Stimulated activated CD4-positive, alpha-beta T cell treated with anti-CD3 and anti-CD28 coated beads, Interleukin-12 subunit alpha, Interleukin-12 subunit beta, amount 100 ng/mL, for 24 hours (primary cell): ENCODE measurements around the gene SDK2.
"Not testable (repeated sequence)": the region's sequence is repeated elsewhere in the genome, so short reads cannot be mapped to it uniquely, and the experiment has no call there.

Source experiments
- DNase-seq, 2 experiments: peaks; one replicate each; pipeline ENCODE4 v3.0.0-alpha.2; 2020; ENCODE audit warnings: low read depth in 2 of 2

Gene SDK2

GRCh38 chr17:73343168-73343634 is 301.0 kb downstream of the SDK2 start:
- no peak for DNase-seq

- no peak for DNase-seq
These were observed 301.6 kb downstream of the SDK2 start for GRCh38 chr17:73342541-73343167.

- no peak for DNase-seq
These were observed 302.2 kb downstream of the SDK2 start for GRCh38 chr17:73342050-73342522.

- no peak for DNase-seq
These were observed 302.7 kb downstream of the SDK2 start for GRCh38 chr17:73341350-73342049.

- no peak for DNase-seq
These were observed 304.1 kb downstream of the SDK2 start for GRCh38 chr17:73340093-73340596.

- DNase-seq = no peak
These were observed 305.6 kb downstream of the SDK2 start for GRCh38 chr17:73338566-73339197.

- DNase-seq = no peak
These were observed 306.2 kb downstream of the SDK2 start for GRCh38 chr17:73338050-73338521.

GRCh38 chr17:73337330-73337710 is 306.9 kb downstream of the SDK2 start:
- DNase-seq = no peak

- DNase-seq = no peak
These were observed 307.6 kb downstream of the SDK2 start for GRCh38 chr17:73336408-73337329.

- no peak for DNase-seq
These were observed 308.4 kb downstream of the SDK2 start for GRCh38 chr17:73335591-73336407.

- no peak for DNase-seq
These were observed 309.3 kb downstream of the SDK2 start for GRCh38 chr17:73334771-73335513.

DNA sequence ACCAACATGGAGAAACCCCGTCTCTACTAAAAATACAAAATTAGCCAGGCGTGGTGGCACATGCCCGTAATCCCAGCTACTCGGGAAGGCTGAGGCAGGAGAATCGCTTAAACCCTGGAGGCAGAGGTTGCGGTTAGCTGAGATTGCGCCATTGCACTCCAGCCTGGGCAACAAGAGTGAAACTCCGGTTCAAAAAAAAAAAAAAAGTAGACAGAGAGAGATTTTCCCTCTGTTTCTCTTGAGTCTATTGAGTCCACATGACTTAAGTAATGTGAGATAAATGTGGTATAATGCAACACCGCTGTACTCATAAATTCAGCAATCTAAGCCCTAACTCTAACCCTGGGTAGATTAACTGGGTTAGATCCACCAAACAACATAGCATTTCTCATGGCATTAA is 310.8 kb downstream of the SDK2 start:
- not testable (repeated sequence) for DNase-seq

GRCh38 chr17:73331060-73331459 is 313.2 kb downstream of the SDK2 start:
- no peak for DNase-seq

DNA sequence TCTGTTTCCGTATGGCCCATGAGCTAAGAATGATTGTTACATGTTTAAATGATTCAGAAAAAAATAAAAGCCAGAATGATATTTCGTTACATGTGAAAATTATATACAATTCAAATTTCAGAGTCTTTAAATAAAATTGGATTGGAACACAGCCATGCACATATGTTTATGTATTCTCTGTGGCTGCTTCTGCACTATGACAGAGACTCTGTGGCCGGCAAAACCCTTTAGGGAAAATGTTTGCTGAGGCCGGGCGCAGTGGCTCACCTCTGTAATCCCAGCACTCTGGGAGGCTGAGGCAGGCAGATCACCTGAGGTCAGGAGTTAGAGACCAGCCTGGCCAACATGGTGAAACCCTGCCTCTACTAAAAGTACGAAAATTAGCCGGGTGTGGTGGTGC is 316.6 kb downstream of the SDK2 start:
- DNase-seq = no peak

DNA sequence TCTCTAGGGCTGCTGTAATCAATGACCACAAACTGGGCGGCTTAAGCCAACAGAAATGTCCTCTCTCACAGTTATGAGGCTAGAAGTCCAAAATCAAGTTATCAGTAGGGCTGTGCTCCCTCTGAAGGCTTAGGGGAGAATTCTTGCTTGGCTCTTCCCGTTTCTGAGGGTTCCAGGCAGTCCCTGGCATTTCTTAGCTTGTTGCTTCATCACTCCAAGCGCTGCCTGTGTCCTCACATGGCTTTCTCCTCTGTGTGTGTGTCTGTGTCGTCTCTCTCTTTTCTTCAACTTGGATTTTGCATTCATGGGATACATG is 318.8 kb downstream of the SDK2 start:
- no peak for DNase-seq

GRCh38 chr17:73324711-73325526 is 319.3 kb downstream of the SDK2 start:
- no peak for DNase-seq

DNA sequence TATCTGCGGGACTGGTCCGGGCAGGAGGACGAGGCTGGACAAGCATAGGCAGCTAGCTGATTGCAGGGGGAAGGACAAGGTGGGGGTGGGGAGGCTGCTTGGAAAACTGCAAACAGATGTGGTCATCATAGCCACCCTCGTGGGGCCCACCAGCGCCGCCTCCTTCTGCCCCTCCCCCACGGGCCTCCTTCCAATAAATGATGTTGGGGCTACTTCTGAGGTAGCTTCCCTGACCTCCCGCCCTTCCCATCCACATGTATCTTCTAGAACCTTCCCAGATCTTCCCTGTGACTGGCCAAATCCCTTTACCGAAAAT is 320.1 kb downstream of the SDK2 start:
- no peak for DNase-seq

GRCh38 chr17:73323409-73324159 is 320.7 kb downstream of the SDK2 start:
- DNase-seq = no peak
